Measurements from ENCODE around the gene LPP.

GRCh38 chr3:188526057-188526456, 372.1 kb downstream of the LPP start:
- TF ChIP-seq CTCF (IDR thresholded peaks at IDR 0.05) = no peak
- TF ChIP-seq POLR2A (IDR thresholded peaks at IDR 0.05) = no peak

All from right lobe of liver (tissue), 4 donors.